ENCODE measurements around the gene CCL19.
A peak's percentile ranks its signal among the peaks of the same experiment; 100 is the strongest.

Gene CCL19

GRCh38 chr9:34691936-34692315 is 850 bp upstream of the CCL19 start:
- no peak for TF ChIP-seq ZFX (IDR thresholded peaks at IDR 0.05)
- TF ChIP-seq, protein P1, sequence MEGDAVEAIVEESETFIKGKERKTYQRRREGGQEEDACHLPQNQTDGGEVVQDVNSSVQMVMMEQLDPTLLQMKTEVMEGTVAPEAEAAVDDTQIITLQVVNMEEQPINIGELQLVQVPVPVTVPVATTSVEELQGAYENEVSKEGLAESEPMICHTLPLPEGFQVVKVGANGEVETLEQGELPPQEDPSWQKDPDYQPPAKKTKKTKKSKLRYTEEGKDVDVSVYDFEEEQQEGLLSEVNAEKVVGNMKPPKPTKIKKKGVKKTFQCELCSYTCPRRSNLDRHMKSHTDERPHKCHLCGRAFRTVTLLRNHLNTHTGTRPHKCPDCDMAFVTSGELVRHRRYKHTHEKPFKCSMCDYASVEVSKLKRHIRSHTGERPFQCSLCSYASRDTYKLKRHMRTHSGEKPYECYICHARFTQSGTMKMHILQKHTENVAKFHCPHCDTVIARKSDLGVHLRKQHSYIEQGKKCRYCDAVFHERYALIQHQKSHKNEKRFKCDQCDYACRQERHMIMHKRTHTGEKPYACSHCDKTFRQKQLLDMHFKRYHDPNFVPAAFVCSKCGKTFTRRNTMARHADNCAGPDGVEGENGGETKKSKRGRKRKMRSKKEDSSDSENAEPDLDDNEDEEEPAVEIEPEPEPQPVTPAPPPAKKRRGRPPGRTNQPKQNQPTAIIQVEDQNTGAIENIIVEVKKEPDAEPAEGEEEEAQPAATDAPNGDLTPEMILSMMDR (conservative IDR thresholded peaks at IDR 0.05) = no peak
- no peak overlapping the region for H3K27ac ChIP-seq

DNA sequence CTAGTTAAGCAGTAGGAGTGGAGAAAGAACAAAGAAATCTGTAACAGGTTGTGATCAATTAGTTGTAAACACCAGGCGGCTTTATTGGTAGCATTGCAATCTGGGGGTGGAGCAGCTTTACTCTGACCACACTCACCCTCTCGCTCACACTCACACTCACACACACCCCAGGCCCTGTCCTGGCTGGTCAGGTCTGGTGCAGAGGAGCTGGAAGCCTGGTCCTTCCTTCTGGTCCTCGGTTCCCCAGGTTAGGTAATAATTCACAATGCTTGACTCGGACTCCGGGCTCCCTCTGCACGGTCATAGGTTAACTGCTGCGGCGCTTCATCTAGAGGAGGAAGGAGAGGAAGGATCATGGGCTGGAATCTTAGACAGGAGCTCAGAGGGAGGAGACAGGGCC is 1.6 kb downstream of the CCL19 start:
- H3K27ac ChIP-seq = no peak overlapping the region
- TF ChIP-seq ZFX (IDR thresholded peaks at IDR 0.05) = no peak
- TF ChIP-seq, protein P1 (conservative IDR thresholded peaks at IDR 0.05) = no peak

DNA sequence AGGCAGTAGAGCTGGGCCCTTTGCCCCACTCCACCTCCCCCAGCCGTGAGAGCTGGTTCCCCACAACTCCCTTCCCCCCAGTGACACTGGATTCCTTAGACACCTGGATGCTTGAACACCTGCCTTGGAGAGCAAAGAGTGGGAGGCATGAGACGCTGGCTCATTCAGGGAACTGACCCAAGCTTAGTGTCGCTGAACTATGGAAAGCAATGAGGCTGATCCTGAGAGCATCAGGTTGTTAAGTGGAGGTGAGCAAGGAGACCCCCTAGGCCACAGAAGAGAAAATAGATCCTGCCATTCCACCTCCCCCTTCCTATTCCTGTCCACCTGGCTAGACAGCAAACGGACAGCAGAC is 2.0 kb downstream of the CCL19 start:
- no peak for TF ChIP-seq ZFX (IDR thresholded peaks at IDR 0.05)
- TF ChIP-seq, protein P1 (conservative IDR thresholded peaks at IDR 0.05) = no peak
- peak overlapping the region; percentile 13; the same call in 1 of the 2 replicates for H3K27ac ChIP-seq

DNA sequence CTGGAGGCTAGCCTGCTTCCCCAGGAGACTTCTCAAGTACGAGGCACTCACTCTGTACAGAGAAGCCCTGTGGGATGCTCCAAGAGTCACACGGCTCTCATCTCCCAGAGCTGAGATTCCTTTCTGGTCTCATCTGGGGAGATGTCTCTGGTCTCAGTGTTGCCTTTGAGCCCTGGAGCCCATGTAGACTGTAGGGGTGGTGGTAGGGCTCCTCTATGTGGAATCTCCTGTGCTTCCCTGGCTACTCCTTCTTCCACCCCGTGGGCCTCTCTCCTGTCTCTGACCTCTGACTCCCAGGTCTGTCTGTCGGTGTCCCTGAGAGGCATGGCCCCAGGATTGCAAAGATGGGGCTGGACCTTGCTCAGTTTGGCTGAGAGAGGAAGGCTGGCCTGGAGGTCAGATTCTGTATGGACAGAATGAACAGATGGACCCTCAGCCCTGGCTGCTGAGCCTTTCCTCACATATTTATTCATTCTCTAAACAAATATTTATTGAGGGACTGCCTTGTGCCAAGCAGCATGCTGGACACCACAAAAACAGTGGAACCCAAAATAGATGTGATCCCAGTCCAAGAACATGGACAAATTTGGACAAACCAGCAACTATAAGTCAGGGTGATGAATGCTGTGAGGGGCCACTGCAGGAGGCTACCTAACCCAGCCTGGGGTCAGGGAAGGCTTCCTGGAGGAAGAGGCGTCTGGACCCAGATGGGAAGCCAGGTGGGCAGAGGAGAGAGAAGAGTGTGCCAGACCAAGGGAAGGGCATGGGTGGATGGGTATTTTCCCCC is 2.6 kb downstream of the CCL19 start:
- peak overlapping the region; percentile 13; the same call in 1 of the 2 replicates for H3K27ac ChIP-seq

DNA sequence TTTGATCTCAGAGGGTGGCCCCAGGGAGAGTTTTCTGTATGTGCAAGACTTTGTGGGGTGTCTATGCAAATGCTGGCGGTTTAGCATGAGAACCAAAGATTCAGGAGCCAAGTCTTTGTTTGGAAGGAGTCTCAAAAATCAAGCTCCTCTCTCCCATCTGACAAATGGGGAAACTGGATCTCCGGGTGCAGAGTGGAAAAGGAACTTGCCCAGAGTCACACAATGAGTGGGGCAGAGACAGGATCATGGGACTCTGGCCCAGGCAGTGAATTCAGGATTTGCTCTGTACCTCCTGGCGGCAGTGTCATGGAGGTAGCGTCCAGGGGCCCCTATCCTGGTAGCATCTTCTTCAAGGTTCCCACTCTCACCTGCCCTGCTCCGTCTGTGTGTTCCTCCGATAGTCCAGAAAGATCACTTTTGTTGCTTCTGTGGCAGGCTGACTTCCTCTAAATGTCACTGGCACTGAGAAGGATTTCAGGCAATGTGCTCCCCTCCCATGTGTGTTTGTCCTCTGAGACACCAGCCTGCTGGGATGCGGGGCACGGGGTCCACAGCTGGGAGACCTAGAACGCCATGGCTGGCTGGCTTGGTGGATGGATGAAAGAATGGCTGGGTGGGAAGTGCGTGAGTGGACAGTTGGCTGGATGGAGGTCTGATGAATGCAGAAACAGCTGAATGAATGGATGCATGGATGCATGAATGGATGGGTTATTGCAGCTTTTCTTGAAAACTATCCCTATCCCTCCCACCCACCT is 3.6 kb downstream of the CCL19 start:
- no peak for TF ChIP-seq ZFX (IDR thresholded peaks at IDR 0.05)
- TF ChIP-seq, protein P1 (conservative IDR thresholded peaks at IDR 0.05) = no peak
- no peak overlapping the region for H3K27ac ChIP-seq

More for the DNA sequence above, 2.6 kb downstream of the CCL19 start:
- no peak for TF ChIP-seq ZFX (IDR thresholded peaks at IDR 0.05)
- TF ChIP-seq, protein P1 (conservative IDR thresholded peaks at IDR 0.05) = no peak

DNA sequence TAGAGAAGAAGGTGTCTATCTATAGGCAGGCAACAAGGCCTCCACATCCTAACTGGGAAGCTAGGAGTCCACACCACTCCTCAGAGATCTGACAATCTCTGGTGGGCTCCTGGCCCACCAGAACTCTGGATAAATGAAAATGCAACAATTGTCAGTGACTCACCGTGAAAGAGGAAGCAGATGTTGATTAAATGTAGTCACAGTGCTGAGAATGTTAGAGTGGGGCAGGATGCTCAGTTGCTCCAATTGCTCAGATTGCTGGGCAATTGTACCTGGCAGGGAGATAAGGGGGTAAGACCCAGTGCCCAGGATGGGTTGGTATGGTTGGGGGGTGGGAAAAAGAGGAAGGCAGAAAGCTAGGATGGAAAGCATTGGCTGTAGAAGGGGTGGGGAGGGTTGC is 4.3 kb downstream of the CCL19 start:
- TF ChIP-seq, protein P1 (conservative IDR thresholded peaks at IDR 0.05) = no peak
- no peak for TF ChIP-seq ZFX (IDR thresholded peaks at IDR 0.05)
- H3K27ac ChIP-seq = no peak overlapping the region

DNA sequence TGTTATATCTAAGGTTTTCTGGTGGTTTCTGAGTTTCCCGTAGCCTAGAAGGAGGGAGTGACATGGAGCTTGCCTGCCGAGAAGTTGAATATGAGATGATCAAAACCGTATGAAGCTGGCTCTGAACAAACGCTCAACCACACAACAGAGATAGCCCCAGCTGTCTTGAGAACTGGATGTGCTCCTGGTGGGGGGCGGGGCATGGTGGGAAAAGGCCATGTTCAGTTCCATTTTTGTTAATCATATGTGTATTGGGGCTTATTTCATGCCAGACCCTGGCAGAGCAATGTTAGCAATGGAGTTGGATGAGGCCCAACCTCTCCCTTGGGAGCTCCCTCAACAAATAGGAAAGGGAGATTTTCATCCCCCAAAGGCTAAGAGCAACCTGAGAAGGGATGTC is 4.8 kb downstream of the CCL19 start:
- TF ChIP-seq, protein P1 (conservative IDR thresholded peaks at IDR 0.05) = no peak
- TF ChIP-seq ZFX (IDR thresholded peaks at IDR 0.05) = no peak
- H3K27ac ChIP-seq = no peak overlapping the region
